Spinal cord (tissue), 10 donors: ENCODE results near the gene PUM1. TPM values are rescaled to one million over a fixed set of nuclear protein-coding genes. Genes with fewer than 3 reads are reported as not detected.
A peak's percentile ranks its signal among the peaks of the same experiment; 100 is the strongest.

Experiments
- DNase-seq, 6 donors: peaks; one replicate each; pipeline versions ENCODE4 v3.0.0 to v3.0.0-alpha.2; 2013 to 2015; ENCODE audit warnings: low spot score in 6 of 6, low read depth in 4 of 6
- H3K27ac ChIP-seq: one replicate; pipeline ENCODE4 v1.5.1; 2013; ENCODE audit warnings: low read depth, low read length, control low read depth
- H3K27me3 ChIP-seq: one replicate; pipeline ENCODE4 v1.6.1; 2013; ENCODE audit warnings: low read length; ENCODE audit not compliant: control insufficient read depth, insufficient read depth
- H3K36me3 ChIP-seq: one replicate; pipeline ENCODE4 v1.6.1; 2013; ENCODE audit warnings: low read length; ENCODE audit not compliant: control insufficient read depth, insufficient read depth
- H3K4me1 ChIP-seq: one replicate; pipeline ENCODE4 v1.6.1; 2013; ENCODE audit warnings: low read length; ENCODE audit not compliant: control insufficient read depth, insufficient read depth
- H3K4me3 ChIP-seq: one replicate; pipeline ENCODE4 v1.5.1; 2013; ENCODE audit warnings: low read depth, low read length, control low read depth
- H3K9me3 ChIP-seq: one replicate; pipeline ENCODE4 v1.6.1; 2013; ENCODE audit warnings: low read length; ENCODE audit not compliant: control insufficient read depth, insufficient read depth
- WGBS: methylation state at CpG from one replicate; pipeline ENCODE4 v1.1.5; 2013; ENCODE audit warnings: missing lambda C conversion rate; ENCODE audit not compliant: insufficient coverage; 5-methylcytosine and 5-hydroxymethylcytosine counted together
- polyA plus RNA-seq, 2 donors: library from polyadenylated mRNA; unstranded; fragments of 120-200 nt; gene quantifications; one replicate each; pipeline ENCODE4 v1.2.1, GENCODE V29; 2013; ENCODE audit not compliant: insufficient read length in 2 of 2
- total RNA-seq, 2 donors: library from RNA; depleted of rRNA in 1 of 2; stranded (reverse); fragments of 120-200 nt in 1 of 2; fragments of >200 nt in 1 of 2; gene quantifications; one replicate each; pipeline versions ENCODE4 v1.2.3 to v1.2.4, GENCODE V29; 2013 to 2014
- donor health status: healthy.

The PUM1 gene
- total and polyA plus RNA-seq, 4 donors = 65.1 to 96.0 (median 78.1) TPM

DNA sequence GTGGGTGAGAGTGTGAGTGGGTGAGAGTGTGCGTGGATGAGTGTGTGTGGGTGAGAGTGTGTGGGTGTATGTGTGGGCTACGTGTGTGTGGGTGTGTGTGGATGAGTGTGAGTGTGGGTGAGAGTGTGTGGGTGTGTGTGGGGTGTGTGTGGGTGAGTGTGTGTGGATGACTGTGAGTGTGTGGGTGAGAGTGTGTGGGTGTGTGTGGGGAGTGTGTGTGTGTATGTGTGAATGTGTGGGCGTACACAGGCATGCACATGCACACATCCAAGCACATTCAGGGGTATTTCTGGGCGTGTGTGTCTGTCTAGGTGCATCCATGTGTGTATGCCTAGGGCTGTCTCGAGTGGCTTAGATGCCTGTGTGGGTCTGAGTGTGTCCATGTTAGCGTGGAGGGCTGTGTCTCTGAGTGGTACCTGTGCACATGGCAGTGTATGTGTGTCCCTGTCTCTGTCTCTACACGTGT is 171.0 kb downstream of the PUM1 start:
- no peak overlapping the region for H3K27ac ChIP-seq
- H3K9me3 ChIP-seq = no peaks in the 10 kb centered on the region
- H3K36me3 ChIP-seq = peaks cover 37% of the 10 kb centered on the region
- H3K4me1 ChIP-seq = peaks cover 73% of the 10 kb centered on the region
- WGBS = 69% methylated on average over 7 of the region's 7 CpGs
- H3K4me3 ChIP-seq = no peak overlapping the region
- no peaks in the 10 kb centered on the region for H3K27me3 ChIP-seq
- no peak for DNase-seq

DNA sequence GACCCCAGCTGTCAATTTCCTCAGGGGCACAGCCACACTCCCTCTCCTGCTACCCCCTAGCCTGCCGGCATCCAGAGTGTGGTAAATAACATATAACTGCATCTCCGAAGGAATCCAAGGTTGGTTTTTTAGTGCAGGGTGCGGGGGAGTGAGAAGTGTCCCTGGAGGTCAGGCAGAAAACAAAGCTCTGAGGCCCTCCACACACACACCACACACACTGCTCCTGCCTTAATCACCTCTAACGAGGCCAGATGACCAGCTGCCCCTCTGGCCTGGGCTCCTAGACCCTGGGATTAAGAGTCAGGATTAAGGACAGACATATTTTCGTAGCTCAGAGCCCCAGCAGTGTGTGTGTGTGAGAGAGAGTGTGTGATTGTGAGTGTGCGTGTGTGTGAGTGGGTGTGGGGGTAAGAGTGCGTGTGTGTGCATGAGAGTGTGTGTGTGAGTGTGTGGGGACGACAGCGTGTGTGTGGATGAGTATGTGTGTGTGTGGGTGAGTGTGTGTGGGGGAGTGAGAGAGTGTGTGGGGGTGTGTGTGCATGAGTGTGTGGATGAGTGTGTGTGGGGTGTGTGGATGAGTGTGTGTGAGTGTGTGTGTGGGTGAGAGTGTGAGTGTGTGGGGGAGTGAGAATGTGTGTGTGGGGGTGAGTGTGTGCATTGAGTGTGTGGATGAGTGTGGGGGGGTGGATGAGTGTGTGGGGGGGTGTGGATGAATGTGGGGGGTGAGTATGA is 171.6 kb downstream of the PUM1 start:
- Histone ChIP-seq H3K27ac (no peak overlapping the region), H3K36me3 (peaks cover 37% of the 10 kb centered on the region), H3K4me3 (no peak overlapping the region), H3K4me1 (peaks cover 74% of the 10 kb centered on the region), H3K9me3 (no peaks in the 10 kb centered on the region), H3K27me3 (no peaks in the 10 kb centered on the region)
- no peak for DNase-seq
- 78% methylated on average over 5 of the region's 9 CpGs for WGBS

DNA sequence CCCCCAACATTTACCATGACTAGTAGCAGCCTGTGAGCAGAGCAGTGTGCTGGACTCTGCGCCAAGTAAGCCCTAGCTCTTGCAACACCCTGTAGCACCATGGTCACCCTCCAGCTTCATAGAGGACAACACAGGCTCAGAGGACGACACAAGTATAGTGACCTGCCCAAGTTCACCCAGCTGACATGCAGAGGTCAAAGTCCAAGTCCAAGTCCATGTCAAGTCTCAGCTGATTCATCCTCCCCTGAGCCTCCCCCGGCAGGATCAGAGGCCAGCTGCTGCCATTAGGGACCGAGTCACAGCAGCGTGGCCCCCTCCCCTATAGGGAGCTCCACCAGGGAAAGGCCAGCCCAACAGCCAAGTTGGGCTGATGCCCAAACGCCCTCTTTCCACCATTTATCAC is 172.8 kb downstream of the PUM1 start:
- Histone ChIP-seq H3K9me3 (no peaks in the 10 kb centered on the region), H3K4me3 (no peak overlapping the region), H3K27ac (no peak overlapping the region), H3K36me3 (peaks cover 38% of the 10 kb centered on the region), H3K27me3 (no peaks in the 10 kb centered on the region), H3K4me1 (peaks cover 75% of the 10 kb centered on the region)
- DNase-seq = no peak
- 61% methylated on average over 4 of the region's 6 CpGs for WGBS

DNA sequence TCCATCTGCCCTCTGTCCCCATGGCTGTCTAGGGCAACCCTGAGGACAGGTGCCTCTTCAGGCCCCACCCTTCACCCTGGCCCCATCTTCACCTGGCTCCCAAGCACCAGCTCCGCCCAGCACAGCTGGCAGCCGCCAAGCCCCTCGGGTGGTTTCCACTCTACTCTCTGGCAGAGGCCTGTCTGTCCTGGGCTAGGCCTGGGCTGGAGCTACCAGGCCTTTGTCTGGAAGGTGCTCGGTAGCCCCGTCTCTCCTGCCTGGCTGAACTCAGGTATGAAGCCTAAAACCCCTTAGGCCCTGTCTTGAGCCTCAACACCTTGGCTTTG is 174.3 kb downstream of the PUM1 start:
- Histone ChIP-seq H3K27ac (no peak overlapping the region), H3K4me3 (no peak overlapping the region), H3K36me3 (peaks cover 43% of the 10 kb centered on the region), H3K4me1 (peaks cover 89% of the 10 kb centered on the region), H3K9me3 (no peaks in the 10 kb centered on the region), H3K27me3 (no peaks in the 10 kb centered on the region)
- no peak for DNase-seq
- WGBS = 82% methylated on average over 3 of the region's 5 CpGs

DNA sequence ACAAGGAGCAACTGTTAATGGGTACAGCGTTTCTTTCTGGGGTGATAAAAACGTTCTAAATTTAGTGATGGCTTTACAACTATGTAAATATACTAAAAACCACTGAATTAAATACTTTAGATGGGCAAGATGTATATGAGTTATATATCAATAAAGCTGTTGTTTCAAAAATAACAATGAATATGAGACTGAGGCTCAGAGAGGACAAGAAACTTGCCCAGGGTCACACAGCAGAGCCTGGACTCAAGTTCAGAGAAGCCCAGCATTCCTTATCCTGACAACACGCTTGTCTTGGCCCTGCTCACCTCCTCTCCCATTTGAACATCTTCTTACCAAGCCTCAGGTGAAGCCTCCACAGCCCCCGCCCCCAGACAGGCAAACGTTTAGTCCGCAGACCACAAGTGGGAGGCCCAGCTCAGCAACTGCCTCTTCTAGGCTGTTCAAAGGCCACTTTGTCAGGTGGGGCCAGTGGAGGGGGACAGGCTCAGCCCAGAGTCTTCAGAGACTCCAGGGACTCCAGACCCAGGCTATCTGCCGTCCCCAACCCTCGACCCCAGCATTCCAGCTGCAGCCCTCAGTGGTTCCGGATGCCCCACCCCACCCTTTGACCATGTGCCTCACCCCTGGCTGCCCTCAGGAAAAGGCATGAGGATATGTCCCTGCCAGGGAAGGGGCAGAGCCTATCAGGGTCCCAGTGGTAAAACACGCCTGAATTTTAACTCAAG is 174.9 kb downstream of the PUM1 start:
- H3K36me3 ChIP-seq = peaks cover 41% of the 10 kb centered on the region
- H3K4me3 ChIP-seq = no peak overlapping the region
- WGBS = 78% methylated on average over 8 of the region's 10 CpGs
- DNase-seq = no peak
- no peak overlapping the region for H3K27ac ChIP-seq
- H3K27me3 ChIP-seq = no peaks in the 10 kb centered on the region
- H3K4me1 ChIP-seq = peaks cover 90% of the 10 kb centered on the region
- H3K9me3 ChIP-seq = no peaks in the 10 kb centered on the region

DNA sequence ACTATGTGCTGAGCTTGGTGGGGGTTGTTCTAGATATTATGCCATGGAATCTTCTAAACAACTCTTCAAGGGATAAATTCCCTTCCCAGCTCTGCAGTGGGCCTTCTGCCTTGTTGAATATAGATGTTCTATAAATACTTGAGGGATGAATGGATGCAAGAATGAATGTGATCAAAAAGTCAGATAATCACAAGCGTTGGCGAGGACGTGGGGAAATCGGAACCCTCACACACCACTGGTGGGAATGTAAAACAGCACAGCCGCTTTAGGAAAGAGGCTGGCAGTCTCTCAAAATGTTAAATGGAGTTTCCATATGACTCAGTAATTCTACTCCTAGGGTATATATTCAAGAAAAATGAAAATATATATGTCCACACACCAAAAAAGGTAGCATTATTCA is 176.0 kb downstream of the PUM1 start:
- peaks cover 30% of the 10 kb centered on the region for H3K36me3 ChIP-seq
- peaks cover 86% of the 10 kb centered on the region for H3K4me1 ChIP-seq
- peak overlapping the region; percentile 7 for H3K27ac ChIP-seq
- WGBS = no CpG with 5 or more reads among the region's 5 CpGs
- DNase-seq = no peak
- H3K9me3 ChIP-seq = no peaks in the 10 kb centered on the region
- H3K27me3 ChIP-seq = no peaks in the 10 kb centered on the region
- H3K4me3 ChIP-seq = no peak overlapping the region

DNA sequence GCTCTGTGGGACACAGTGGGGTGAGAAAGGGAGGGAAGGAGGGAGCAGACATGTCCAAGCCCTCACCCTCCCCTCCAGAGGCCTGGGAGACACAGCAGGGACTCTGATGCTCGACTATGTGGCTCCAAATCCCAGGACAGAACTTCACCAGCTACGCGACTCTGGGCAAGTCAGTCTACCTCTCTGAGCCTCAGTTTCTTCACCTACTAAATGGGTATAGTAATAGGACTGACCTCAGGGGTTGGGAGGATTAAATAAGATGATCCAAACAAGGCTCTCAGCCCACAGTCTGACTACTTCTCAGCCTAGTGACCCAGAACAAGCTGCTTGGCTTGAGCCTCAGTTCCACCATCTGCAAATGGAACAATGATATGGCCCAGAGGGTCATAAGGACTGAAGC is 176.5 kb downstream of the PUM1 start:
- peaks cover 89% of the 10 kb centered on the region for H3K4me1 ChIP-seq
- no peaks in the 10 kb centered on the region for H3K27me3 ChIP-seq
- no peak overlapping the region for H3K4me3 ChIP-seq
- no peak for DNase-seq
- WGBS = no CpG with 5 or more reads among the region's 3 CpGs
- H3K36me3 ChIP-seq = peaks cover 25% of the 10 kb centered on the region
- no peaks in the 10 kb centered on the region for H3K9me3 ChIP-seq
- H3K27ac ChIP-seq = peak overlapping the region; percentile 86

DNA sequence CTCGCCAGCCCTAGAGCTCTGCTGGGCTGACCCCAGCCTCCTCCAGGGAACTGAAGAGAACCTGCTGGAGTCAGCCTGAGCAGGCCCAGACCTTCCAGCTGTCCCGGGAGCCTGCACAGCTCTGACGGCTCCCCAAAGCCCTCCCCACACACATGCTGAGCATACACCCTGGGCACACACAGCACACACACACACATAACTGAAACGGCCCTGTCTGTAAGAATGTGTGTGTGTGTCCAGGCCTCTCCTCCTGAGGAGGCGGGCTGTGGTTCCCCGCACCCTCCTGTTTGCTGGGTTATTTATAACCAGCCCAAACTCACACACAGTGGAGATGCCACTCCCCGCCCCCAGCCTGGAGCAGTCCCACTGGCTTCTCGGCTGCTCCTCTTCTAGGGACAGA is 177.1 kb downstream of the PUM1 start:
- peaks cover 89% of the 10 kb centered on the region for H3K4me1 ChIP-seq
- WGBS = 40% methylated on average over 5 of the region's 8 CpGs
- DNase-seq = peak in 1 of 6 donors; percentile 78
- peaks cover 24% of the 10 kb centered on the region for H3K36me3 ChIP-seq
- peak overlapping the region; percentile 86 for H3K27ac ChIP-seq
- no peaks in the 10 kb centered on the region for H3K9me3 ChIP-seq
- no peaks in the 10 kb centered on the region for H3K27me3 ChIP-seq
- no peak overlapping the region for H3K4me3 ChIP-seq

DNA sequence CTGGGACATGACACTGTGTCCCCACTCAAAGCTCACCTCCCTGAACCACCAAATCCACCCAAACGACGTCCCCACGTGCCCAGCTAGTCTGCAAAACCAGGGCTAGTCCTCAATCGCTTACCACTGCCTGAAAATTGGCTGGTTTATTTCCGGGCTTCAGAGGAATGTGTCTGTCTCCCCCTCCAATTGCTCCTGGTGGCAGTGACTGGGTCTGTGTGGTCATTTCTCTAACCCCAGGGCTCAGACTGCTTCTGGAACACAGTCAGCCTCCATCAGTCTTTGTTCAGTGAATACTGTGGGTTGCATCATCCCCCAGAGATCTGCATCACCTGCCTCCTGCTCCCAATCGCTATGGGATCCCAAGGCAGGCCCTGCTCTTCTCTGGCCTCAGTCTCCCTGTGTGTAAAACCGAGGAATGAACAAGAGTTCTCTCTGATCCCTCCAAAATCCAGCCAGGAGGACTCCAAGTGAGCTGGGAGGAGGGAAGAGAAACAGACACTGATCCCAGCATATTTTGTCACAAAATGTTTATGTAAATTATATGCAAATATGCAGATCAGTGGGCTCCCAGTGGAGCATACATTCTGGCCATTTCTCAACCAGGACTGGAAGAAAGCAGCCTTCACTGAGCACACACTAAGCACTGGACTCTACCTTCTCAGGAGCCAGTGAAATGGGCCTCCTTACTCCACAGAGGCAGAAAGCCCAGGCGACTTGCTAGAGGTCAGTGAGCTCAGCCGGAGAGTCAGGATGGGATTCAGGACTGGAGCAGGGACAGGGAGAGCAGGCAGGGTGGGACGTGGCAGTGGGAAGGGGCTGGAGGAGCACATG is 177.8 kb downstream of the PUM1 start:
- Histone ChIP-seq H3K27me3 (no peaks in the 10 kb centered on the region), H3K4me3 (no peak overlapping the region), H3K27ac (peak overlapping the region; percentile 86), H3K9me3 (no peaks in the 10 kb centered on the region), H3K4me1 (peaks cover 89% of the 10 kb centered on the region), H3K36me3 (peaks cover 21% of the 10 kb centered on the region)
- DNase-seq = peak in 1 of 6 donors; percentile 66
- WGBS = 59% methylated on average over 7 of the region's 10 CpGs
